Endothelial cell of umbilical vein (primary cell): ENCODE data around the gene NDUFB7.

Source experiments
- EZH2 ChIP-seq: IDR thresholded peaks from 2 replicates; pipeline ENCODE4 v1.6.1; 2012; ENCODE audit warnings: borderline replicate concordance, low read depth, mild to moderate bottlenecking, moderate library complexity, low read length, inconsistent platforms; ENCODE audit not compliant: severe bottlenecking
- GATA2 ChIP-seq: IDR thresholded peaks from 2 replicates; pipeline ENCODE4 v1.7.0; 2011; ENCODE audit warnings: low read depth, mild to moderate bottlenecking, moderate library complexity, mixed read lengths, low read length; ENCODE audit not compliant: insufficient read length, insufficient read depth
- POLR2AphosphoS5 ChIP-seq: IDR thresholded peaks from 2 replicates; pipeline ENCODE4 v1.6.1; 2012; ENCODE audit warnings: low read depth, mild to moderate bottlenecking, control low read depth, low read length, moderate library complexity; ENCODE audit not compliant: insufficient read depth
- TF ChIP-seq, protein P1 (sequence below), 2 donors: IDR thresholded peaks; 1 replicate in 1 of 2; 2 replicates in 1 of 2; pipeline ENCODE4 v1.5.1; 2011; ENCODE audit warnings: low read length in 2 of 2, mild to moderate bottlenecking in 2 of 2, moderate library complexity in 2 of 2, control low read depth in 1 of 2, inconsistent platforms in 1 of 2, low read depth in 1 of 2; ENCODE audit not compliant: insufficient read depth in 1 of 2; ENCODE audit errors: extremely low read depth in 1 of 2

DNA sequence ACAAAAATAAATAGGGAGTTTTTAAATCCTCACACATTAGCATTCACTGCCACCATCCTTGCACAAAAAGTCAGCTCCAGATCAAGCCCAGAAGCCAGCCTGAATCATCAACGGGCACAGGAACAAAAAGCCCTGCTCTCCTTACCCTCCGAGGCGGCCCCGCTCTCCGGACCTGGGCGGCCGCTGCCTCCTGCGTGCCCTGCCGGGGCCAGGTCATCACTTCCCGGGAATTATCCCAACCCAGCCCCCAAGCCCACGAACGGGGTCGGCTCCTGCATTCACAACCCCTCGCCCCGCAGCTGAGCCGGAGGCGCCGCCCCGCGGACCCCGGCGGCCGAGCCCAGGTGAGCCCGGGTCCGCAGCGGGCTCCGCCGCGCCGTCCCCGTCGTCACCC is 54.4 kb downstream of the NDUFB7 start:
- TF ChIP-seq EZH2, result no peak
- TF ChIP-seq GATA2, result no peak
- TF ChIP-seq POLR2AphosphoS5, result no peak
- TF ChIP-seq, protein P1, sequence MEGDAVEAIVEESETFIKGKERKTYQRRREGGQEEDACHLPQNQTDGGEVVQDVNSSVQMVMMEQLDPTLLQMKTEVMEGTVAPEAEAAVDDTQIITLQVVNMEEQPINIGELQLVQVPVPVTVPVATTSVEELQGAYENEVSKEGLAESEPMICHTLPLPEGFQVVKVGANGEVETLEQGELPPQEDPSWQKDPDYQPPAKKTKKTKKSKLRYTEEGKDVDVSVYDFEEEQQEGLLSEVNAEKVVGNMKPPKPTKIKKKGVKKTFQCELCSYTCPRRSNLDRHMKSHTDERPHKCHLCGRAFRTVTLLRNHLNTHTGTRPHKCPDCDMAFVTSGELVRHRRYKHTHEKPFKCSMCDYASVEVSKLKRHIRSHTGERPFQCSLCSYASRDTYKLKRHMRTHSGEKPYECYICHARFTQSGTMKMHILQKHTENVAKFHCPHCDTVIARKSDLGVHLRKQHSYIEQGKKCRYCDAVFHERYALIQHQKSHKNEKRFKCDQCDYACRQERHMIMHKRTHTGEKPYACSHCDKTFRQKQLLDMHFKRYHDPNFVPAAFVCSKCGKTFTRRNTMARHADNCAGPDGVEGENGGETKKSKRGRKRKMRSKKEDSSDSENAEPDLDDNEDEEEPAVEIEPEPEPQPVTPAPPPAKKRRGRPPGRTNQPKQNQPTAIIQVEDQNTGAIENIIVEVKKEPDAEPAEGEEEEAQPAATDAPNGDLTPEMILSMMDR (IDR thresholded peaks at IDR 0.05; ENCODE audit: extremely low read depth in 1 of 2, insufficient read depth in 1 of 2, low read depth in 1 of 2, low read length in 2 of 2), result no peak
